Iris pigment epithelial cell (primary cell): ENCODE data around the gene SAV1.
"Not testable (repeated sequence)": the region's sequence is repeated elsewhere in the genome, so short reads cannot be mapped to it uniquely, and the experiment has no call there.

Experiments
- DNase-seq: peaks from one replicate; pipeline ENCODE4 v3.0.0-alpha.2; 2011; ENCODE audit warnings: low read depth

SAV1 gene

DNA sequence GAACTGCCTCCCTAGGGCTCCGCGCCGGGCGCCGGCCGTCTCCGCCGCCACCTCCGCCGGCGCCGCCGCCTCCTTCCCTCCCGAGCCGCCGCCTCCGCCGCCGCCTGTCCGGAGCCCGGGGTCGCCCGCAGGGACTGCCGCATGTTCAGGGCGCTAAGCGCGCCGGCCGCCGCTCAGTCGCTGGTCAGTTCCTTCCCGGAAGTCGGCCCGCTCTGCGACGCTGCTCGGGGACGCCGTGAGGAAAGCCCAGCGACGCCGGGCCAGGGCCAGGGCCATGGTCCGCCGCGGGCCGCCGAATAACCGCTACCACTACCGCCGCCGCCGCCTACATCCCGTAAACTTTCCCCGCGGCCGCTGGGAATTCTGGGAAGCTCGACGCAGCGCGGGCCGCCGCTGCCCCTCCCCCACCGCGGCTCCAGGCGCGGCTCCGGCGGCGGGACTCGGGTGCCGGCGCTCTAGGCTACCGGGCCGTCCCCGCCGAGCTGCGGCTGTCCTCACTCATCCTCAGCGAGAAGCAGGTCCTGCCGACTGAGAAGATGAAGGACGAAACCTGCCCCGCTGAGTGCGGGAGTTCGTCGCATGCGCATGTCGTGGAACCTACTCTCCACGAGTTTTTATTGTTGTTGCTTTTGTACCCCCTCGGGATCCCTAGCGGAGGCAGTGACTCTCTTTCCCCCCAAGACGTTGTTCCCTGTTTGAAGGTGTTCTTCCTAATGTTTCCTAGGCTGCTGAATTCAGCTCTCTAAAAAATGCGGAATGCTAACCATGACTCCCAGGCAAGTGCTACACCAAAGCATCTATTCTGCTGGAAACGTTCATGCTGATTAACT lies at the start of gene SAV1:
Gene SAV1, minus strand, starts transcription at position 311 of the 830 bp plus-strand sequence. CDS start 339 bp downstream, outside the sequence.
- peak; percentile 77 for DNase-seq

- no peak for DNase-seq
Measured at GRCh38 chr14:50717811-50718210, 49.7 kb upstream of the SAV1 start.

GRCh38 chr14:50714450-50715073 lies 46.5 kb upstream of the SAV1 start:
- DNase-seq = peak; percentile 63

DNA sequence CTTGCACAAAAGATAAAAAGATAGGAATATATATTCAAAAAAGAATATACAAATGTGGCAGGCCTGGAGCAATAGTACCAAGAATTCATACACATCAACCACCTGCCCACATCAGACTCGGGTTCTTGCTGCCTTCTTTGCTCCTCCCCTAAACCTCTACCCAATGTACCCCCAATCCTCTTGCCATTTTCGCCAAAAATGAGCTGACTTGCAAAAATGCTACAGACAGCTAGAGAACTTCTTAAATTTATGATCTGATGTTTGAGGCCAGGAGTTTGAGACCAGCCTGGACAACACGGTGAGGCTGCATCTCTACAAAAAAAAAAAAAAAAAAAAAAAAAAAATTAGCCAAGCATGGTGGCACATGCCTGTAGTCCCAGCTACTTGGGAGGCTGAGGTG lies 42.9 kb upstream of the SAV1 start:
- DNase-seq = no peak

DNA sequence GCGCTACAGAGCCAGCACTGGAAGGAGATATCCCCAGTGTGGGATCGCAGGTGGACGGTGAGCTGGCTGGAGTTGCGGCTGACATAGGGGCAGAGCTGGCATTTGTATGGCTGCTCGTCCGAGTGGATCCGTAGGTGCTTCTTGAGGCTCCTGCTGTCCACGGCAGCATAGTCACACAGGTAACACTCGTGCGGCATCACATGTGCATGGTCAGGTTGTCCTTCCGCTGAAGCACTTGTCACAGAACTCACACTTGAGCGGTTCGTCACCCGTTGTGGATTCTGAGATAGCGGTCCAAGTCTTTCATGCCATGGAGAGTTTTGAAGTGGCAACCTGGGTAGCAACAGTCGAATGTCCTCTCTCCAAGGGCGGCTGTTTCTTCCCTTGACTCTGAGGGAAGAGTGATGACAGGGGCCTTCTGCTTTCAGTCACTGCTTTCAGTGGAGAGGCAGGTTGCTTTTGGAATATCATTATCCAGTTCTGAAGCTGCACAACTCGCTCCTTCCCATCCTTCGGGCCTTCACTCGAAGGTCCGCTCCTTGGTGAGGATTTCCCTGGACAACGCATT lies 37.0 kb upstream of the SAV1 start:
- DNase-seq = no peak

DNA sequence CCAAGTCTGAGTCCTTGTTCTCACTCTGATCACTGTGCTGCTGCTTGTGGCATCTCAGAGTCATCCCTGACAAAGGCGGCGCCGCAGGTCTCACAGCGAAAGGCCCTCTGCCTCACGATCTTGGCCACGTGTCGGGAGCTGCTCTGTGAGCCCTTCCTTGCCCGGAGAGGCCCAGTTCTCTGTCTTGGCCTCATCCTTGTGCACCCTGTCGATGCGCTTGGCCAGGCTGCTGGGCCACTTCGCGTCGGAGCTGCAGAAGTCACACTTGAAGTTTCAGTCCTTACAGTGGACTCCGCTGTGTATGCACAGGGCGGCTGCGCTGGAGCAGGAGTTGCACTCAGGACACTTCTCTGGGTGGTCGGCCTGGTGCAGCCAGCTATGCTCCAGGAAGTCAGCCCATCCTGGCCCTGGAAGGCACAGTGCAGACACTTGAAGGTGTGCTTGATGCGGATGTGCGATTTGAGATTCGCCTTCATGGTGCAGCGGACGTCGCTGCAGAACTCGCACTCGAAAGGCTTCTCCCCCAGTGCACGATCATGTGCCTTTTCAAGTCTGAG lies 36.4 kb upstream of the SAV1 start:
- DNase-seq = no peak

DNA sequence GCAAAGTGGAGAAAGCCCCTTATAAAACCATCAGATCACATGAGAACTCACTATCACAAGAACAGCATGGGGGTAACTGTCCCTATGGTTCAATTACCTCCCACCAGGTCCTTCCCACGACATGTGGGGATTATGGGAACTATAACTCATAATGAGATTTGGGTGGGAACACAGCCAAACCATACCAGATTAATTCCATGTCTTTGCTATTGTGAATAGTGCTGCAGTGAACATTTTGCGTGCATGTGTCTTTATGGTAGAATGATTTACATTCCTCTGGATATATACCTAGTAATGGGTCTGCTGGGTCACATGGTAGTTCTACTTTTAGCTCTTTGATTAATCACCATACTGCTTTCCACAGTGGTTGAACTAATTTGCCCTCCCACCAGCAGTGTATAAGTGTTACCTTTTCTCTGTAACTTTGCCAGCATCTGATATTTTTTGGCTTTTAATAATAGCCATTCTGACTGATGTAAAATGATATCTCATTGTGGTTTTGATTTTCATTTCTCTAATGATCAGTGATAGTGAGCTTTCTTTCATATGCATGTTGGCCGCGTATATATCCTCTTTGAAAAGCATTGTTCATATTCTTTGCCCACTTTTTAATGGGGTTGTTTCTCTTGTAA lies 29.7 kb upstream of the SAV1 start:
- DNase-seq = no peak

DNA sequence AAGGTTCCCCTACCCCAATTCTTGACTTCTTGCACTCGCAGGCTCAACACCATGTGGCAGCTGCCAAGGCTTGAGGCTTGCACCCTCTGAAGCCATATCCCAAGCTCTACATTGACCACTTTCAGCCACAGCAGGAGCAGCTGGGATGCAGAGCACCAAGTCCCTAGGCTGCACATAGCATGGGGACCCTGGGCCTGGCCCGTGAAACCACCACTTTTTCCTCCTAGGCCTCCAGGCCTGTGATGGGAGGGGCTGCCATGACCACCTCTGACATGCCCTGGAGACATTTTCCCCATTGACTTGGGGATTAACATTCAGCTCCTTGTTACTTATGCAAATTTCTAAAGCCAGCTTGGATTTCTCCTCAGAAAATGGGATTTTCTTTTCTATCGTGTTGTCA lies 26.2 kb upstream of the SAV1 start:
- not testable (repeated sequence) for DNase-seq

- DNase-seq = no peak
Measured at GRCh38 chr14:50688875-50689274, 20.8 kb upstream of the SAV1 start.

DNA sequence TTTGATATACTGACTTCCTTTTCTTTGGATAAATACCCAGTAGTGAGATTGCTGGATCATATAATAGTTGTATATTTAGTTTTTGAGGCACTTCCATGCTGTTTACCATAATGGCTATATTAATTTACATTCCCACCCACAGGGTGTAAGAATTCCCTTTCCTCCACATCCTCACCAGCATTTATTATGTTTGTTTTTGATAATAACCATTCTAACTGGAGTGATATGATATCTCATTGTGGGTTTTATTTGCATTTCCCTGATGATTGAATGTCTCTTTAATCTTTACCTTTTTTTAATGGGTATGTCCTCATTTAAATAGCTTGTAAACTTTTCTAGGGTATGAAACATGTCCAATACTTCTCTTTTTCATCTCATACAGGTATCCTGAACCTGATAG lies 11.6 kb upstream of the SAV1 start:
- DNase-seq = no peak

DNA sequence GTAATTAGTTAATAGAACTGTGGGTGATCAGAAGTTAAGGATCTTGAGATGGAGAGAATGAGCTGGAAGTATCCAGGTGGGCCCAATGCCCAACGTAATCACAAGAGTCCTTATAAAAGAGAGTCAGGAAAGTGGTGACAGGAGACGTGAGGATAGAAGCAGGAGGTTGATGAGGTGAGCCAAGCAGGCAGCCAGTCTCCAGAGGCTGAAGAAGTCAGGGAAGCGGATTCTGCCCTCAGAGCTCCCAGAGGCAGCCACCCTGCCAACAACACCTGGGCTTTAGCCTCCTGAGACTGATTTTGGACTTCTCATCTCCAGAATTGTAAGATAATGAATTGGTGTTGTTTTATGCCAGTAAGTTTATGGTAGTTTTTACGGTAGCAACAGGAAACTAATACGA lies 10.1 kb upstream of the SAV1 start:
- no peak for DNase-seq

- DNase-seq = peak; percentile 70
Measured at GRCh38 chr14:50677527-50678063, 9.5 kb upstream of the SAV1 start.

GRCh38 chr14:50676814-50677516 lies 8.9 kb upstream of the SAV1 start:
- DNase-seq = no peak

DNA sequence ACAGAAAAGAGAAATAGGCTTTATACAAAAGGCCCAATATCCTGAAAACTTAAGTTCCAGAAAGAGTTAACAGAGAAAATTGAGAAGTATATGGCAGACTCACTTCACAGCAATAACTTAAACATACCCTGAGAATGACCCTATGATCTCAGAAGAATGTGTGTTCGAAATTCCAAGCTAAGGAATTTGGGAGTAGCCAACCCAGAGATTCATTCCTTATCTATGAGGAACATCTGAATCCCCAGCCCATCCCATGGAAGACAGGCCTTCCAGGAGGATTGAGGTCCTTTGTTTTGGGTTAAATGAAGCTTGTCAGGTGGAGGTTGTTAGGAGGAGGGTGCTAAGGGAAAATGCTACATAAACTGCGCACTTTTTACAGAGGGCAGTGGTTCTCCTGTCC lies 7.5 kb upstream of the SAV1 start:
- DNase-seq = no peak

GRCh38 chr14:50670866-50671256 lies 2.8 kb upstream of the SAV1 start:
- no peak for DNase-seq

DNA sequence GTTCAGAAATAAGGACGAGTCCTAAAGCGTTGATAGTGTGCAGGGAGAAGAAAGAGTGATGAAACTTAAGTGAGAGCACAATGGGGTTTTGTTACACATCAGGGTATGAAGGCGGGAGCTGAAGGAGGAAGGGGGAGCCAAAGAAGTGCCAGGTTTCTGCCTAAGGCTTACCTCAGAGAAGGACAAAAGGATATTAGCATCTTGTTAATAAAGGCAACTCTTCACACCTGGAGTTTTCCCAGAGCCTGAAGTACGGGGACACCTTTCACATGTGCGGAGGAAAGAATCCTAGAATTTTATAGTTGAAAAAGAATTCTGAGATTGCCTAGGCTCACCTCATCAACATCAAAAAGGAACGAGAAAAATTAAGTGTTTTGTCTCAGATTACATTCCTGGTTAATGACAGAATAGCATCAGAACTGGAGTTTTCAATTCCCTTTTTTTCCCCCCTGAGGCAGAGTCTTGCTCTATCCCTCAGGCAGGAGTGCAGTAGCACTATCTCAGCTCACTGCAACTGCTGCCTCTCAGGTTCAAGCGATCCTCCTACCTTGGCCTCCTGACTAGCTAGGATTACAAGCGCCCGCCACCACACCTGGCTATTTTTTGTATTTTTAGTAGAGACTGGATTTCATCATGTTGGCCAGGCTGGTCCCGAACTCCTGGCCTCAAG lies 2.2 kb upstream of the SAV1 start:
- DNase-seq = peak; percentile 24

DNA sequence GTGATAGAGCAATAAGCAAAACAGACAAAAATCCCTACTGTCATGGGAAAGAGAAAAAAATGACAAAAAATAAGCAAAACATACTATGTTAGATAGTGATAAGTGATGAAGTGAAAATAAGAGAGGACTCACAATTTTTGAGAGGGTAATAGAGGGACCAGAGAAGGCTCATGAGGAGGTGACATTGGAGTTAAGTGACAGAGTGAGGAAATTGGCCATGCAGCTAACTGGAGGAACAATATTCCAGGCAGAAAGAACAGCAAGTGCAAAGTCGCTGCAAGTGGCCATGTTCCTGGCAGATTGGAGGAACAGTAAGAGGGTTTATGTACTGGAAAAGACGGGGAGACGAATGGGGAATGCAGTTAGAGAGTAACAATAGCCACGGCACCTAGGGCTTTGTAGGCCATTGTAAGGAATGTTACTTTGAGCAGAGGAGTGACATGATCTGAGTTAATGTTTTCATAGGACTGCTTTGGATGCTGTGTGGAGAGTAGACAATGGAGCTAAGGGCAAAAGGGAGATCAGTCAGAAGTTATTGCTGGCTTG lies 1.4 kb upstream of the SAV1 start:
- no peak for DNase-seq

- no peak for DNase-seq
Measured at GRCh38 chr14:50668826-50669143, 679 bp upstream of the SAV1 start.

GRCh38 chr14:50667684-50667995 lies 466 bp downstream of the SAV1 start:
- no peak for DNase-seq

DNA sequence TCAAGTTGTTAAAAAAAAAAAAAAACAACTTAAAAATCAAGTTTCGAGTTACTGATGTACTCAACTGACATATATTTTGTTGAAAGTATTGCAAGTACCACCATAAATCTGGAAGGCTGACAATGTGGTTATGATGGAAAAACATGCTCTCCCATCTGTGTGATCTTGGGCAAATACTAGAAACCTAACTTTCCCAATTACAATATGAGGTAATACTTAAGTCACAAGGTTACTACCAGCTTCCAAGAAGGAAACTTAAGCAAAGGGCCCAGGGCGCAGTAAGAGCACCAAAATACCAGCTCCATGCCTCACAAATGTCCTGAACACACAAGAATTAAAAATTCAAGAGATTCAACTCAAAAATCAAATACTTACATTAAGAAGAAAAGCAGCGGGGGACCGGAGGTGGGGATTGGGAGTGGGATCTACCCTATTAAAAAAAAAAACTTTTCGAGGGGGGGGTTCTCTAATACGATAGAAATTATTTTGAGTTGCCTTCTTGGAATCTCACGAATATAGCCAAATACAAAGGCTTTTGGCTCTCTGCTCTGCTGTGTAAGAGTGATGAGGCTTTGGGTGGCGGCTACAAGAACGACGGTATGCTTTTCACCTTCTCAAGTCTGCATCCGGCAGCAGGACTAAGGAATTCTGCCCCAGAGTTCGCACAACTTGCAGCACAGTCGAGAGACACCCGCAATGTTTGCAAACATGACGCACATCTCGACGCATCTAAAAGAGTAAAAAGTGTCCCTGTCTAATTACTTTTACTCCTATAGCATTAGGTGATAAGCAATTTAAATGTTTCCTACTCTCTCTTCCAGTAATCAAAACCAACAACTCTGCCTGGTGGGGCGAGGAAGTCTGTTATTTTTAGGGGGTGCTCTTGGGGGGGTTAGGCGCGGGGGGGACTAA lies 1.1 kb downstream of the SAV1 start:
- peak; percentile 81 for DNase-seq
